GM12892 (cell line): ENCODE data around the gene CGB1.
"Not testable (repeated sequence)": the region's sequence is repeated elsewhere in the genome, so short reads cannot be mapped to it uniquely, and the experiment has no call there.

Source experiments
- POLR2A ChIP-seq: IDR thresholded peaks from 2 replicates; pipeline ENCODE4 v1.6.1; 2011; ENCODE audit warnings: low read depth, low read length, control low read depth
- POLR2AphosphoS5 ChIP-seq: IDR thresholded peaks from 2 replicates; pipeline ENCODE4 v1.6.1; 2011; ENCODE audit warnings: low read depth, low read length, control low read depth
- TAF1 ChIP-seq: IDR thresholded peaks from 2 replicates; pipeline ENCODE4 v1.6.1; 2011; ENCODE audit warnings: low read depth, mild to moderate bottlenecking, control low read depth, low read length, borderline replicate concordance

GRCh38 chr19:49043548-49043947 lies 6.9 kb upstream of the CGB1 start, which contains the start of gene CGB5:
- not testable (repeated sequence) for TF ChIP-seq POLR2A, POLR2AphosphoS5, TAF1
